GM19372 (cell line): Measurements from ENCODE around the gene DHCR7.

ENCODE experiments used
- ATAC-seq: cut with Tn5 transposase; IDR thresholded peaks from one replicate; pipeline ENCODE4 v1.9.1; 2021; ENCODE audit warnings: mild to moderate bottlenecking, low read depth, moderate library complexity; ENCODE audit not compliant: unreplicated experiment

Gene DHCR7

DNA sequence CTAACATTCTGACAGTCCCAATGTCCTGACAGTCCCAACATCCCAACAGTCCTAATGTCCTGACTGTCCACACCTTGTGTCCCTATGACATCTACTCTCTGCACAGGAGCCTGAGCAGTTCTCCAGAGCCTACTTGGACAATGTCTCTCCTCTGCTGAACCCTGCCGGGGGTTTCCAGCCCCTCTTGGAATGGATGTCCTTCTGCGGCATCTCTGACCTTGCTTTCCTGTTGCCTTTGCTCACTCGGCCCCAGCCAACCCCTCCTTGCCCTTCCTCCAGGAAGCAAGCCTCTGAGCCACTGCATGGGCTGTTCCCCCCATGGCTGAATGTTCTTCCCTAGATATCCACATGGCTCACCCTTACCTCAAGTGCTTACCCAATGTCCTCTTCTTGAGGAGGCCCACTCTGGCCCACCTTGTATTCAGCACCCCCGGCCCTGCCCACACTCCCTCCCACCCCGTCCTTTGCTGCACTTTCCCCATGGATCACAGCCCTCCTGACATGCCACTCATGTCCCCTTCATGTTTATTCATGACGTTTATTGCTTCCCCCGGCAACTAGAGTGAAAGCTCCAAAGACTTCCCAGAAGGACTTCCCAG lies 59.5 kb downstream of the DHCR7 start:
- ATAC-seq: no peak

- no peak for ATAC-seq
Measured at GRCh38 chr11:71387784-71388636, 60.2 kb downstream of the DHCR7 start.

- ATAC-seq: no peak
Measured at GRCh38 chr11:71387200-71387599, 61.0 kb downstream of the DHCR7 start.

- ATAC-seq: no peak
Measured at GRCh38 chr11:71386202-71386601, 62.0 kb downstream of the DHCR7 start.

DNA sequence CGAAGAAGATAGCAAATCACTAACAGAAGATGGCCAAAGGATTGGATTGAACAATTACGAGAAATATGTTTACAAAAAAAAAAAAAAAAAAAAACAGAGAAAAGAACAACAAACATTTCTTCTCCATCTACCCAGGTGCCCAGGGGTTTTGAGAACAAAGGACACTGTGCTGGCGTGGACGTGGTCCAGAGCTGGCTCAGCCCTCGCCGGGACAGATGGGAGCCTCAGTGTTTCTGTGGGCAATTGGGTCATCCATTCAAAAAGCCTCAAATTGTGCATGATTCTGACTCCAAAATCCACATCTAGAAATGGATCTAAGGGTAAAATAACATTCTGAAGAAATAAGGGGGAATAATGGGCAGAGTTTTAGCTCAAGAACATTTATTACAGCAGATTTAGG lies 63.1 kb downstream of the DHCR7 start:
- ATAC-seq: no peak

DNA sequence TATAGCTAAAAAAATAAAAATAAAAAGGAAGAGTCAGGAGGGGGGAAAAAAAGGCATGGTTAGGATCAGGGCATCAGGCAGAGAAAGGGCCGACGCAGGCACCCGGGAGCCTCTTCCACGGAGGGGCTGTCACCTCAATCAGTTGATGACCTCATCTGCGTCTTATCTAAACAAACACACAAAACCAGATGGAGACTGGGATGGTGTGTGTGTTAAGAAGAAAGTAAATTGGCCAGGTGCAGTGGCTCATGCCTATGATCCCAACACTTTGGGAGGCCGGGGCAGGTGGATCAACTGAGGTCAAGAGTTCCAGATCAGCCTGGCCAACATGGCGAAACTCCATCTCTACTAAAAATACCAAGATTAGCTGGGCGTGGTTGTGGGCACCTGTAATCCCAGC lies 63.6 kb downstream of the DHCR7 start:
- no peak for ATAC-seq
